Loucy (cell line): Measurements from ENCODE around the gene CABP4.

Experiments
- H2AFZ ChIP-seq: fragments of 200-600 bp; sonication (generic); 2 replicates; pipeline ENCODE4 v1.6.0; 2016; ENCODE audit warnings: antibody characterized with exemption, mild to moderate bottlenecking, low read length, moderate library complexity
- H3F3A ChIP-seq: fragments of 200-600 bp; 2 replicates; pipeline ENCODE4 v1.6.0; 2016; ENCODE audit warnings: antibody characterized with exemption, low read depth, mild to moderate bottlenecking
- H3K27me3 ChIP-seq: fragments of 200-600 bp; sonication (generic); 2 replicates; pipeline ENCODE4 v1.6.1; 2014; ENCODE audit warnings: low read length, mild to moderate bottlenecking; ENCODE audit not compliant: insufficient read depth, poor library complexity, severe bottlenecking
- H3K36me3 ChIP-seq: fragments of 200-600 bp; sonication (generic); 2 replicates; pipeline ENCODE4 v1.6.1; 2016; ENCODE audit warnings: low read length; ENCODE audit not compliant: insufficient read depth
- H3K4me1 ChIP-seq: fragments of 200-600 bp; sonication (generic); 2 replicates; pipeline ENCODE4 v1.5.1; 2014; ENCODE audit warnings: low read length, mild to moderate bottlenecking; ENCODE audit not compliant: insufficient read depth, poor library complexity, severe bottlenecking
- H3K4me2 ChIP-seq: fragments of 200-600 bp; sonication (generic); 2 replicates; pipeline ENCODE4 v1.6.0; 2014; ENCODE audit warnings: antibody characterized with exemption, low read length, low read depth, mild to moderate bottlenecking; ENCODE audit not compliant: poor library complexity, severe bottlenecking
- H3K4me3 ChIP-seq: fragments of 200-600 bp; sonication (generic); 2 replicates; pipeline ENCODE4 v1.5.1; 2014; ENCODE audit warnings: low read length, mild to moderate bottlenecking, mixed read lengths; ENCODE audit not compliant: poor library complexity, severe bottlenecking
- H3K79me2 ChIP-seq: fragments of 200-600 bp; sonication (generic); 2 replicates; pipeline ENCODE4 v1.6.1; 2014; ENCODE audit warnings: low read length; ENCODE audit not compliant: insufficient read depth
- H3K9ac ChIP-seq: fragments of 200-600 bp; sonication (generic); 2 replicates; pipeline ENCODE4 v1.6.0; 2014; ENCODE audit warnings: mild to moderate bottlenecking, low read depth, low read length, moderate library complexity; ENCODE audit not compliant: poor library complexity, severe bottlenecking
- H3K9me2 ChIP-seq: fragments of 200-600 bp; sonication (generic); replicated peaks from 2 replicates; pipeline ENCODE4 v1.6.1; 2016; ENCODE audit warnings: low read depth, low read length, mixed read lengths
- H3K9me3 ChIP-seq: fragments of 200-600 bp; sonication (generic); 2 replicates; pipeline ENCODE4 v1.6.1; 2014; ENCODE audit warnings: mild to moderate bottlenecking, antibody characterized with exemption, low read length, low read depth; ENCODE audit not compliant: insufficient read depth
- H4K20me1 ChIP-seq: fragments of 200-600 bp; sonication (generic); 2 replicates; pipeline ENCODE4 v1.6.0; 2014; ENCODE audit warnings: antibody characterized with exemption, low read length, mild to moderate bottlenecking; ENCODE audit not compliant: insufficient read depth, poor library complexity, severe bottlenecking
- EZH2phosphoT487 ChIP-seq: fragments of 200-600 bp; IDR thresholded peaks from 2 replicates; pipeline ENCODE4 v1.6.1; 2018; ENCODE audit warnings: antibody characterized with exemption, mild to moderate bottlenecking, moderate library complexity, borderline replicate concordance
- TF ChIP-seq, protein P1 (sequence below): fragments of 200-600 bp; sonication (generic); conservative IDR thresholded peaks from 2 replicates; pipeline ENCODE4 v1.5.1; 2014; ENCODE audit warnings: mild to moderate bottlenecking, antibody characterized with exemption, low read length

Gene CABP4

DNA sequence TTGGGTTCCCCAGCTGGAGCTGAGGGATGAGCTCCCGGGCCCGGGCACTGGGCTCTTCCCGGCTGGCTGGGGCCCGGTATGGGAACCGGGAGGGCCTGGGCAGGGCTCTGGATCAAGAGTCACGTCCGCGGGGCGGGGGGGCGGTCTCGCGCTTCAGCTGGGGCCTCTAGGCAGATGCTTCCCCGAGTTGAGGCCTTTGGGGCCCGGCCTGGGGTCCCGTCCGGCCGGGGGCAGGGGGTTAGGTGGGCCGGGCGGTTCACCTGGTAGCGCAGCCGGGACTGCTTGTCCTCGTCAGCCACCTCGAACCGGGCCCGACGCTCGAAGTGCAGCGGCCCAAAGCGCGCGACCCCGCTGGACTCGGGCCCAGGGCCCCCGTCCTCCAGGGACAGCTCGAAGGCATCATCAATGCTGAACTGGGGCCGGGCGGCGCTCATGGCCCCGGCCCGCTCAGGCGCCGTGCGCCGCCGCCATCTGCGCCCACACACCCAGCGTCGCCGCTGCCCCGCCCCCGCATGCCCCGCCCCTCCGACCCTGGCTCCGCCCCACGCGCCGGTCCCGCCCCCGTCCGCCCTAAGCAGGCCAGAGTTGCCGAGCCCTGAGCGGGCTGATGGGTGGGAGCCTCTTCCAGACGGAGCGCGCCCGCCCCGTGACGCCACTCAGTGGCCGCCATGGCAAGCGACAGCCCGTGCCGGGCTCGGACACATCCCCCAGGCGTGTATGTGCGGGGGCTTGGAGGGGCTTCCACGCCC lies 13.8 kb downstream of the CABP4 start, which contains the start of gene TMEM134:
TMEM134 (minus strand) TSS at position 493 of the 749 bp plus-strand sequence; CDS start at position 434, 59 bp downstream.
- Histone ChIP-seq H3K9me3 (no peaks in the 10 kb centered on the region), H3K79me2 (peaks cover 41% of the 10 kb centered on the region), H3F3A (peaks cover 4% of the 10 kb centered on the region; the same call in 1 of the 2 replicates), H4K20me1 (no peaks in the 10 kb centered on the region), H2AFZ (peak within 1 kb of the TSS; percentile 91), H3K9me2 (no peaks in the 10 kb centered on the region), H3K36me3 (no peaks in the 10 kb centered on the region), H3K4me3 (peak within 1 kb of the TSS; percentile 97), H3K4me1 (peaks cover 47% of the 10 kb centered on the region), H3K27me3 (no peaks in the 10 kb centered on the region), H3K4me2 (peak within 1 kb of the TSS; percentile 97), H3K9ac (peak within 1 kb of the TSS; percentile 96)
- TF ChIP-seq, protein P1, sequence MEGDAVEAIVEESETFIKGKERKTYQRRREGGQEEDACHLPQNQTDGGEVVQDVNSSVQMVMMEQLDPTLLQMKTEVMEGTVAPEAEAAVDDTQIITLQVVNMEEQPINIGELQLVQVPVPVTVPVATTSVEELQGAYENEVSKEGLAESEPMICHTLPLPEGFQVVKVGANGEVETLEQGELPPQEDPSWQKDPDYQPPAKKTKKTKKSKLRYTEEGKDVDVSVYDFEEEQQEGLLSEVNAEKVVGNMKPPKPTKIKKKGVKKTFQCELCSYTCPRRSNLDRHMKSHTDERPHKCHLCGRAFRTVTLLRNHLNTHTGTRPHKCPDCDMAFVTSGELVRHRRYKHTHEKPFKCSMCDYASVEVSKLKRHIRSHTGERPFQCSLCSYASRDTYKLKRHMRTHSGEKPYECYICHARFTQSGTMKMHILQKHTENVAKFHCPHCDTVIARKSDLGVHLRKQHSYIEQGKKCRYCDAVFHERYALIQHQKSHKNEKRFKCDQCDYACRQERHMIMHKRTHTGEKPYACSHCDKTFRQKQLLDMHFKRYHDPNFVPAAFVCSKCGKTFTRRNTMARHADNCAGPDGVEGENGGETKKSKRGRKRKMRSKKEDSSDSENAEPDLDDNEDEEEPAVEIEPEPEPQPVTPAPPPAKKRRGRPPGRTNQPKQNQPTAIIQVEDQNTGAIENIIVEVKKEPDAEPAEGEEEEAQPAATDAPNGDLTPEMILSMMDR = peak; percentile 54
- TF ChIP-seq EZH2phosphoT487 = no peak

DNA sequence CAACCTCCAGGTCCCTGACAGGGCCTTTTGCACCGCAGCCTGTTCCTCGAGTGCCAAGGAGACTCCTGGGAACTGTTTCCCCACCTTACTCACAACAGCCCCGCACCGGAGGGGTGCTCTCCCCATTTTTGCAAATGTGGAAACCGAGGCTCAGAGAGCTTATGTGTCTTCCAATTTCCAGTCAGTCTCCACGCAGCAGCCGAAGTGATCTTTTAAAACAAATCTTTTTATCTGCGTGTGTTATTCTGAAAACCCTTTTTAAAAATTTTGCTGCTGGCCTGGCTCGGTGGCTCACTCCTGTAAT lies 14.3 kb downstream of the CABP4 start:
- TF ChIP-seq, protein P1 = no peak
- no peak for TF ChIP-seq EZH2phosphoT487
- Histone ChIP-seq H3F3A (peaks cover 4% of the 10 kb centered on the region; the same call in 1 of the 2 replicates), H3K9ac (peak overlapping the region; percentile 81), H3K4me1 (peaks cover 42% of the 10 kb centered on the region), H4K20me1 (no peaks in the 10 kb centered on the region), H3K9me2 (no peaks in the 10 kb centered on the region), H3K4me2 (peak overlapping the region; percentile 94), H3K27me3 (no peaks in the 10 kb centered on the region), H3K4me3 (peak overlapping the region; percentile 97), H3K36me3 (no peaks in the 10 kb centered on the region), H2AFZ (peak overlapping the region; percentile 91), H3K79me2 (peaks cover 41% of the 10 kb centered on the region), H3K9me3 (no peaks in the 10 kb centered on the region)

DNA sequence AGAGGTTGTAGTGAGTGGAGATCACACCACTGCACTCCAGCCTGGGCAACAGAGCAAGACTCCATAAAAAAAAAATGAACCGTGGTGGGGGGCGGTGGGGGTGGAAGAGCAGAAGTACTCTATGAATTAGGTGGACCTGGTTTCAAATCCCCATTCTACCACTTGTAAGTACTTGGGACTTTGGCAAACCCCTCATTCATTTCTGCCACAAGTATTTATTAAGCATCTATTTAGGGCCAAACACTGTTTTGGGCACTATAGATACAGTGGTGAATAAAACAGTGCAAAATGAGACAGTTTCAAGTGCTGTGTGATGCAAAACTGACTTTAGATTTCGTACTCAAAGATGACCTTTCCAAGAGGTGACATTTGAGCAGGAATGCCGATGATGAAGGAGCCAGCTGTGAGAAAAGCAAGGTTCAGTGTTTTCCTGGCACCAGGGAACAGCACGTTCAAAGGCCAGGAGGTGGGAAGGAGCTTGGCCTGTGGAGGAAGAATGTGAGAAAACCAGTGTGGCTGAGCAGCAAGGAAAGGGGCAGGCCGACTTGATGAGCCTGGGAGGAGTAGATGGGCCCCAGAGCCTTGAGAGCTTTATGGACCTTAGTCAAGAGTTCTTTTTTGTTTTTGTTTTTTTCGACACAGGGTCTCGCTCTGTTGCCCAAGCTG lies 15.3 kb downstream of the CABP4 start:
- peaks cover 34% of the 10 kb centered on the region; the same call in 1 of the 2 replicates for H3K79me2 ChIP-seq
- H3K4me3 ChIP-seq = no peak overlapping the region
- H4K20me1 ChIP-seq = no peaks in the 10 kb centered on the region
- TF ChIP-seq, protein P1 = no peak
- no peak for TF ChIP-seq EZH2phosphoT487
- H3F3A ChIP-seq = peaks cover 4% of the 10 kb centered on the region; the same call in 1 of the 2 replicates
- H3K36me3 ChIP-seq = no peaks in the 10 kb centered on the region
- H3K4me2 ChIP-seq = no peak overlapping the region
- no peaks in the 10 kb centered on the region for H3K9me3 ChIP-seq
- no peak overlapping the region for H2AFZ ChIP-seq
- no peak overlapping the region for H3K9ac ChIP-seq
- H3K4me1 ChIP-seq = peaks cover 37% of the 10 kb centered on the region
- no peaks in the 10 kb centered on the region for H3K9me2 ChIP-seq
- H3K27me3 ChIP-seq = no peaks in the 10 kb centered on the region
